WTC11 (cell line): ENCODE data around the gene GAB1.

Experiments
- ATF1 ChIP-seq: sonication (generic); formaldehyde crosslinking; IDR thresholded peaks from 2 replicates; pipeline ENCODE4 v1.8.1; 2023; ENCODE audit warnings: mild to moderate bottlenecking, moderate library complexity, missing genetic modification reagents
- ELF4 ChIP-seq: sonication (generic); formaldehyde crosslinking; IDR thresholded peaks from 2 replicates; pipeline ENCODE4 v1.8.1; 2022; ENCODE audit warnings: low read depth, mild to moderate bottlenecking, moderate library complexity, missing genetic modification reagents
- ETV6 ChIP-seq: sonication (generic); formaldehyde crosslinking; IDR thresholded peaks from 2 replicates; pipeline ENCODE4 v1.8.1; 2022; ENCODE audit warnings: mild to moderate bottlenecking, missing genetic modification reagents
- IRF2 ChIP-seq: sonication (generic); formaldehyde crosslinking; IDR thresholded peaks from 2 replicates; pipeline ENCODE4 v1.8.0; 2022; ENCODE audit warnings: low read depth, missing genetic modification reagents, borderline replicate concordance
- TP53 ChIP-seq: sonication (generic); formaldehyde crosslinking; IDR thresholded peaks from 2 replicates; pipeline ENCODE4 v1.8.1; 2023; ENCODE audit warnings: mild to moderate bottlenecking, missing genetic modification reagents
- TF ChIP-seq, protein P1 (sequence below): sonication (generic); formaldehyde crosslinking; IDR thresholded peaks from 2 replicates; pipeline ENCODE4 v1.8.0; 2022; ENCODE audit warnings: missing genetic modification reagents
- TF ChIP-seq, protein P2 (sequence below): sonication (generic); formaldehyde crosslinking; IDR thresholded peaks from 2 replicates; pipeline ENCODE4 v1.8.0; 2022; ENCODE audit warnings: mild to moderate bottlenecking, missing genetic modification reagents
- TF ChIP-seq, protein P3 (sequence below): fragments of 200-600 bp; IDR thresholded peaks from 2 replicates; pipeline ENCODE4 v1.8.0; 2022; ENCODE audit warnings: antibody characterized with exemption
- TF ChIP-seq, protein P4 (sequence below): sonication (generic); formaldehyde crosslinking; IDR thresholded peaks from 2 replicates; pipeline ENCODE4 v1.8.1; 2023; ENCODE audit warnings: mild to moderate bottlenecking, missing genetic modification reagents
- TF ChIP-seq, protein P5 (sequence below): sonication (generic); formaldehyde crosslinking; IDR thresholded peaks from 2 replicates; pipeline ENCODE4 v1.8.1; 2023; ENCODE audit warnings: mild to moderate bottlenecking, missing genetic modification reagents, moderate library complexity

GRCh38 chr4:143412420-143412758 is 75.7 kb downstream of the GAB1 start:
- TF ChIP-seq, protein P1, sequence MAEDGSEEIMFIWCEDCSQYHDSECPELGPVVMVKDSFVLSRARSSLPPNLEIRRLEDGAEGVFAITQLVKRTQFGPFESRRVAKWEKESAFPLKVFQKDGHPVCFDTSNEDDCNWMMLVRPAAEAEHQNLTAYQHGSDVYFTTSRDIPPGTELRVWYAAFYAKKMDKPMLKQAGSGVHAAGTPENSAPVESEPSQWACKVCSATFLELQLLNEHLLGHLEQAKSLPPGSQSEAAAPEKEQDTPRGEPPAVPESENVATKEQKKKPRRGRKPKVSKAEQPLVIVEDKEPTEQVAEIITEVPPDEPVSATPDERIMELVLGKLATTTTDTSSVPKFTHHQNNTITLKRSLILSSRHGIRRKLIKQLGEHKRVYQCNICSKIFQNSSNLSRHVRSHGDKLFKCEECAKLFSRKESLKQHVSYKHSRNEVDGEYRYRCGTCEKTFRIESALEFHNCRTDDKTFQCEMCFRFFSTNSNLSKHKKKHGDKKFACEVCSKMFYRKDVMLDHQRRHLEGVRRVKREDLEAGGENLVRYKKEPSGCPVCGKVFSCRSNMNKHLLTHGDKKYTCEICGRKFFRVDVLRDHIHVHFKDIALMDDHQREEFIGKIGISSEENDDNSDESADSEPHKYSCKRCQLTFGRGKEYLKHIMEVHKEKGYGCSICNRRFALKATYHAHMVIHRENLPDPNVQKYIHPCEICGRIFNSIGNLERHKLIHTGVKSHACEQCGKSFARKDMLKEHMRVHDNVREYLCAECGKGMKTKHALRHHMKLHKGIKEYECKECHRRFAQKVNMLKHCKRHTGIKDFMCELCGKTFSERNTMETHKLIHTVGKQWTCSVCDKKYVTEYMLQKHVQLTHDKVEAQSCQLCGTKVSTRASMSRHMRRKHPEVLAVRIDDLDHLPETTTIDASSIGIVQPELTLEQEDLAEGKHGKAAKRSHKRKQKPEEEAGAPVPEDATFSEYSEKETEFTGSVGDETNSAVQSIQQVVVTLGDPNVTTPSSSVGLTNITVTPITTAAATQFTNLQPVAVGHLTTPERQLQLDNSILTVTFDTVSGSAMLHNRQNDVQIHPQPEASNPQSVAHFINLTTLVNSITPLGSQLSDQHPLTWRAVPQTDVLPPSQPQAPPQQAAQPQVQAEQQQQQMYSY: no peak
- TF ChIP-seq ATF1 (CRISPR knock-in tag): no peak
- TF ChIP-seq, protein P2, sequence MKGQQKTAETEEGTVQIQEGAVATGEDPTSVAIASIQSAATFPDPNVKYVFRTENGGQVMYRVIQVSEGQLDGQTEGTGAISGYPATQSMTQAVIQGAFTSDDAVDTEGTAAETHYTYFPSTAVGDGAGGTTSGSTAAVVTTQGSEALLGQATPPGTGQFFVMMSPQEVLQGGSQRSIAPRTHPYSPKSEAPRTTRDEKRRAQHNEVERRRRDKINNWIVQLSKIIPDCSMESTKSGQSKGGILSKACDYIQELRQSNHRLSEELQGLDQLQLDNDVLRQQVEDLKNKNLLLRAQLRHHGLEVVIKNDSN (CRISPR knock-in tag): no peak
- TF ChIP-seq, protein P3, sequence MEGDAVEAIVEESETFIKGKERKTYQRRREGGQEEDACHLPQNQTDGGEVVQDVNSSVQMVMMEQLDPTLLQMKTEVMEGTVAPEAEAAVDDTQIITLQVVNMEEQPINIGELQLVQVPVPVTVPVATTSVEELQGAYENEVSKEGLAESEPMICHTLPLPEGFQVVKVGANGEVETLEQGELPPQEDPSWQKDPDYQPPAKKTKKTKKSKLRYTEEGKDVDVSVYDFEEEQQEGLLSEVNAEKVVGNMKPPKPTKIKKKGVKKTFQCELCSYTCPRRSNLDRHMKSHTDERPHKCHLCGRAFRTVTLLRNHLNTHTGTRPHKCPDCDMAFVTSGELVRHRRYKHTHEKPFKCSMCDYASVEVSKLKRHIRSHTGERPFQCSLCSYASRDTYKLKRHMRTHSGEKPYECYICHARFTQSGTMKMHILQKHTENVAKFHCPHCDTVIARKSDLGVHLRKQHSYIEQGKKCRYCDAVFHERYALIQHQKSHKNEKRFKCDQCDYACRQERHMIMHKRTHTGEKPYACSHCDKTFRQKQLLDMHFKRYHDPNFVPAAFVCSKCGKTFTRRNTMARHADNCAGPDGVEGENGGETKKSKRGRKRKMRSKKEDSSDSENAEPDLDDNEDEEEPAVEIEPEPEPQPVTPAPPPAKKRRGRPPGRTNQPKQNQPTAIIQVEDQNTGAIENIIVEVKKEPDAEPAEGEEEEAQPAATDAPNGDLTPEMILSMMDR: no peak
- TF ChIP-seq, protein P4, sequence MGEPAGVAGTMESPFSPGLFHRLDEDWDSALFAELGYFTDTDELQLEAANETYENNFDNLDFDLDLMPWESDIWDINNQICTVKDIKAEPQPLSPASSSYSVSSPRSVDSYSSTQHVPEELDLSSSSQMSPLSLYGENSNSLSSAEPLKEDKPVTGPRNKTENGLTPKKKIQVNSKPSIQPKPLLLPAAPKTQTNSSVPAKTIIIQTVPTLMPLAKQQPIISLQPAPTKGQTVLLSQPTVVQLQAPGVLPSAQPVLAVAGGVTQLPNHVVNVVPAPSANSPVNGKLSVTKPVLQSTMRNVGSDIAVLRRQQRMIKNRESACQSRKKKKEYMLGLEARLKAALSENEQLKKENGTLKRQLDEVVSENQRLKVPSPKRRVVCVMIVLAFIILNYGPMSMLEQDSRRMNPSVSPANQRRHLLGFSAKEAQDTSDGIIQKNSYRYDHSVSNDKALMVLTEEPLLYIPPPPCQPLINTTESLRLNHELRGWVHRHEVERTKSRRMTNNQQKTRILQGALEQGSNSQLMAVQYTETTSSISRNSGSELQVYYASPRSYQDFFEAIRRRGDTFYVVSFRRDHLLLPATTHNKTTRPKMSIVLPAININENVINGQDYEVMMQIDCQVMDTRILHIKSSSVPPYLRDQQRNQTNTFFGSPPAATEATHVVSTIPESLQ (CRISPR knock-in tag): no peak
- TF ChIP-seq TP53 (CRISPR knock-in tag): no peak
- TF ChIP-seq ETV6: no peak
- no peak for TF ChIP-seq ELF4 (CRISPR knock-in tag)
- no peak for TF ChIP-seq IRF2
- TF ChIP-seq, protein P5, sequence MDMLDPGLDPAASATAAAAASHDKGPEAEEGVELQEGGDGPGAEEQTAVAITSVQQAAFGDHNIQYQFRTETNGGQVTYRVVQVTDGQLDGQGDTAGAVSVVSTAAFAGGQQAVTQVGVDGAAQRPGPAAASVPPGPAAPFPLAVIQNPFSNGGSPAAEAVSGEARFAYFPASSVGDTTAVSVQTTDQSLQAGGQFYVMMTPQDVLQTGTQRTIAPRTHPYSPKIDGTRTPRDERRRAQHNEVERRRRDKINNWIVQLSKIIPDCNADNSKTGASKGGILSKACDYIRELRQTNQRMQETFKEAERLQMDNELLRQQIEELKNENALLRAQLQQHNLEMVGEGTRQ: no peak
